ENCODE measurements around the gene ASL.

DNA sequence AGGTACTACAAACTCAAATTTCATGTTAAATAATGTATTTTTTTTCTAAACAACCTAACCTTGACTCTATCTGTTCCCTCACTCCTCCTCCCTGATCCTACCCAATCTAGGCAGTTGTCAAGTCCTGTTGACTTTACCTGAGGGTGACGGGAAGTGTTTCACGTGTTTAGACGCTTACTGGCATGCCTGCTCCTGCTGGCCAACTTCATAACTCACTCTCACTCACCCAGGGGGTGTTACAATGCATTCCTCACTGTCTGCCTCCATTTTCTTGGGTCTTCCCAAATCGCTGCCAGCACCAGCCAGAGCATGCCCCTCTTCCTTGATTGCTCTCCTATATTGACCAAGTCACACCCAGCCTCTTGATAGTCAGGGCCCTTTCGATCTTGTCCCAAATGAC, 67.4 kb downstream of the ASL start:
- no peak for TF ChIP-seq CTCF (IDR thresholded peaks at IDR 0.05; ENCODE audit: insufficient read depth, low read length)
- TF ChIP-seq POLR2AphosphoS5 (IDR thresholded peaks at IDR 0.05; ENCODE audit: low read depth) = no peak
- no peak for TF ChIP-seq SPI1 (IDR thresholded peaks at IDR 0.05; ENCODE audit: borderline replicate concordance, low read depth)
- TF ChIP-seq, protein P1, sequence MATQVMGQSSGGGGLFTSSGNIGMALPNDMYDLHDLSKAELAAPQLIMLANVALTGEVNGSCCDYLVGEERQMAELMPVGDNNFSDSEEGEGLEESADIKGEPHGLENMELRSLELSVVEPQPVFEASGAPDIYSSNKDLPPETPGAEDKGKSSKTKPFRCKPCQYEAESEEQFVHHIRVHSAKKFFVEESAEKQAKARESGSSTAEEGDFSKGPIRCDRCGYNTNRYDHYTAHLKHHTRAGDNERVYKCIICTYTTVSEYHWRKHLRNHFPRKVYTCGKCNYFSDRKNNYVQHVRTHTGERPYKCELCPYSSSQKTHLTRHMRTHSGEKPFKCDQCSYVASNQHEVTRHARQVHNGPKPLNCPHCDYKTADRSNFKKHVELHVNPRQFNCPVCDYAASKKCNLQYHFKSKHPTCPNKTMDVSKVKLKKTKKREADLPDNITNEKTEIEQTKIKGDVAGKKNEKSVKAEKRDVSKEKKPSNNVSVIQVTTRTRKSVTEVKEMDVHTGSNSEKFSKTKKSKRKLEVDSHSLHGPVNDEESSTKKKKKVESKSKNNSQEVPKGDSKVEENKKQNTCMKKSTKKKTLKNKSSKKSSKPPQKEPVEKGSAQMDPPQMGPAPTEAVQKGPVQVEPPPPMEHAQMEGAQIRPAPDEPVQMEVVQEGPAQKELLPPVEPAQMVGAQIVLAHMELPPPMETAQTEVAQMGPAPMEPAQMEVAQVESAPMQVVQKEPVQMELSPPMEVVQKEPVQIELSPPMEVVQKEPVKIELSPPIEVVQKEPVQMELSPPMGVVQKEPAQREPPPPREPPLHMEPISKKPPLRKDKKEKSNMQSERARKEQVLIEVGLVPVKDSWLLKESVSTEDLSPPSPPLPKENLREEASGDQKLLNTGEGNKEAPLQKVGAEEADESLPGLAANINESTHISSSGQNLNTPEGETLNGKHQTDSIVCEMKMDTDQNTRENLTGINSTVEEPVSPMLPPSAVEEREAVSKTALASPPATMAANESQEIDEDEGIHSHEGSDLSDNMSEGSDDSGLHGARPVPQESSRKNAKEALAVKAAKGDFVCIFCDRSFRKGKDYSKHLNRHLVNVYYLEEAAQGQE (IDR thresholded peaks at IDR 0.05; ENCODE audit: insufficient replicate concordance, low read depth) = no peak
